Esophagus muscularis mucosa (tissue), 4 donors: ENCODE results near the gene ETV3L. TPM values are rescaled to one million over a fixed set of nuclear protein-coding genes. Genes with fewer than 3 reads are reported as not detected.

Experiments
- DNase-seq: peaks from one replicate; pipeline ENCODE4 v3.0.0-alpha.2; 2017; ENCODE audit errors: extremely low spot score
- H3K27ac ChIP-seq, 4 donors: fragments of 200-600 bp; sonication (generic); replicated peaks in 1 of 4; 1 replicate in 3 of 4; 2 replicates in 1 of 4; pipeline ENCODE4 v1.5.1; 2016 to 2019; ENCODE audit warnings: mild to moderate bottlenecking in 1 of 4
- H3K27me3 ChIP-seq, 4 donors: fragments of 200-600 bp; sonication (generic); one replicate each; pipeline versions ENCODE4 v1.5.1 to v1.6.0; 2016 to 2019
- H3K36me3 ChIP-seq, 4 donors: fragments of 200-600 bp; sonication (generic); one replicate each; pipeline ENCODE4 v1.5.1; 2016 to 2019
- H3K4me1 ChIP-seq, 4 donors: fragments of 200-600 bp; sonication (generic); one replicate each; pipeline ENCODE4 v1.5.1; 2016 to 2019
- H3K4me3 ChIP-seq, 4 donors: fragments of 200-600 bp; sonication (generic); 1 replicate in 2 of 4; 2 replicates in 2 of 4; pipeline ENCODE4 v1.5.1; 2016 to 2019; ENCODE audit warnings: mild to moderate bottlenecking in 4 of 4, moderate library complexity in 1 of 4
- H3K9me3 ChIP-seq, 4 donors: fragments of 200-600 bp; sonication (generic); 1 replicate in 3 of 4; 2 replicates in 1 of 4; pipeline ENCODE4 v1.5.1; 2016 to 2019
- EP300 ChIP-seq: sonication (generic); formaldehyde crosslinking; IDR thresholded peaks from one replicate; pipeline ENCODE4 v1.6.1; 2017; ENCODE audit warnings: antibody characterized with exemption
- POLR2A ChIP-seq: fragments of 450-650 bp; IDR thresholded peaks from one replicate; pipeline ENCODE4 v1.6.1; 2017; ENCODE audit warnings: antibody characterized with exemption, moderate library complexity, mild to moderate bottlenecking, low read depth
- POLR2AphosphoS5 ChIP-seq, 2 donors: sonication (generic); formaldehyde crosslinking; IDR thresholded peaks; one replicate each; pipeline ENCODE4 v1.6.1; 2017; ENCODE audit warnings: antibody characterized with exemption in 2 of 2
- WGBS: methylation state at CpG from one replicate; pipeline ENCODE4 v1.1.5; 2018; 5-methylcytosine and 5-hydroxymethylcytosine counted together
- intact Hi-C: fragments of 100-400 bp; cut with DNase I; formaldehyde crosslinking; loops from one replicate; pipeline ENCODE4 v1.15.1; 2023
- total RNA-seq, 4 donors: library from RNA; depleted of rRNA; stranded (reverse); fragments of >200 nt; gene quantifications; one replicate each; pipeline versions ENCODE4 v1.1.0 to v1.2.1, GENCODE V29; 2016
- TF ChIP-seq, protein P1 (sequence below), 3 experiments: fragments of 200-600 bp in 2 of 3; fragments of 450-650 bp in 1 of 3; sonication (generic) in 2 of 3; IDR thresholded peaks; one replicate each; pipeline ENCODE4 v1.5.1; 2017 to 2019; ENCODE audit warnings: antibody characterized with exemption in 3 of 3, mild to moderate bottlenecking in 2 of 3, moderate library complexity in 1 of 3

The ETV3L gene
- total RNA-seq, 4 donors from 2014 or later = not detected

DNA sequence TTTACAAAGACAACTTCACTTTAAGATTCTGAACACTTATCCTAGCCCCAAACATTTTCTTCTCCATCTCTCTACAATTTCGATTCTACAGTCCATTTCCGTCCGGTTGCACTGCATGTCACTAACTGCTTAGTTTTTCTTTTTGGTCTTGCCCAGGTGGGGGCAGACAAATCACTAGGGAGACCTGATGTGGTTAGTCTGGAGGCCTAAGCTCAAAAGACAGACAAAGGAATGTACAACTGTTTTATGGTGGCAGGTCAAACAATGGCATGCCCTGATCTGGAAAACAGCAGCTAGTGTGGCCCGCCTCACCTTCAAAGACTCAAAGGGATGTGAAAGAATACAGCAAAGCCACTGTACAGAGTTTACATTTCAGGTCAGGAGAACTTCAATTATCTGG, 34.8 kb upstream of the ETV3L start:
- no peaks in the 10 kb centered on the region for H3K9me3 ChIP-seq
- H3K36me3 ChIP-seq = peaks cover 46 to 68% (median 65%) of the 10 kb centered on the region in 4 donors
- 89% methylated on average over 4 of the region's 4 CpGs for WGBS
- TF ChIP-seq EP300 (no peak), POLR2AphosphoS5 (IDR thresholded peaks at IDR 0.05) (no peak), POLR2A (no peak)
- TF ChIP-seq, protein P1, sequence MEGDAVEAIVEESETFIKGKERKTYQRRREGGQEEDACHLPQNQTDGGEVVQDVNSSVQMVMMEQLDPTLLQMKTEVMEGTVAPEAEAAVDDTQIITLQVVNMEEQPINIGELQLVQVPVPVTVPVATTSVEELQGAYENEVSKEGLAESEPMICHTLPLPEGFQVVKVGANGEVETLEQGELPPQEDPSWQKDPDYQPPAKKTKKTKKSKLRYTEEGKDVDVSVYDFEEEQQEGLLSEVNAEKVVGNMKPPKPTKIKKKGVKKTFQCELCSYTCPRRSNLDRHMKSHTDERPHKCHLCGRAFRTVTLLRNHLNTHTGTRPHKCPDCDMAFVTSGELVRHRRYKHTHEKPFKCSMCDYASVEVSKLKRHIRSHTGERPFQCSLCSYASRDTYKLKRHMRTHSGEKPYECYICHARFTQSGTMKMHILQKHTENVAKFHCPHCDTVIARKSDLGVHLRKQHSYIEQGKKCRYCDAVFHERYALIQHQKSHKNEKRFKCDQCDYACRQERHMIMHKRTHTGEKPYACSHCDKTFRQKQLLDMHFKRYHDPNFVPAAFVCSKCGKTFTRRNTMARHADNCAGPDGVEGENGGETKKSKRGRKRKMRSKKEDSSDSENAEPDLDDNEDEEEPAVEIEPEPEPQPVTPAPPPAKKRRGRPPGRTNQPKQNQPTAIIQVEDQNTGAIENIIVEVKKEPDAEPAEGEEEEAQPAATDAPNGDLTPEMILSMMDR (IDR thresholded peaks at IDR 0.05) = no peak
- H3K27ac ChIP-seq = no peak overlapping the region
- H3K4me3 ChIP-seq = no peak overlapping the region
- intact Hi-C loops = no loop called here
- no peaks in the 10 kb centered on the region for H3K27me3 ChIP-seq
- no peak for DNase-seq
- peaks cover 16 to 37% (median 27%) of the 10 kb centered on the region in 4 donors for H3K4me1 ChIP-seq

DNA sequence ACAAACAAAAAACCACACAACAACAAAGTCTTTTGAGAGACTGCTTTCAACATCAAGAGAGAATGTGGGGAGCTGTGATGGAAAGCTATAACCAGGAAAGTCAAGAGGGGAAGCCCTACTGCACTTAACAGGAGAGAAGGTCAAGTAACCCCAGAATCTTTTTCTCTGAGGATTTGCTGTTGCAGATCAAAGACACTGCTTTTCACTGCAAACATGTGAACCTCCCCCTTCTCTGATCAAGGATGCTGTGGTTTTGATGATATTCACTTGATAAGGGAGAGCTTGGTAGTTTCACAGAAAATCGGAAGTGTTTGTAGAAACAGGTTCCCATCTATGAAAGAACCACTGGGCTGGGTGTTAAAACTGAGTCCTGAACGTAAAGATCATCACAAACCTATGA, 33.8 kb upstream of the ETV3L start:
- H3K27me3 ChIP-seq = no peaks in the 10 kb centered on the region
- no peak overlapping the region for H3K4me3 ChIP-seq
- no peak overlapping the region for H3K27ac ChIP-seq
- no peak for TF ChIP-seq EP300
- TF ChIP-seq, protein P1 (IDR thresholded peaks at IDR 0.05) = no peak
- no peak for TF ChIP-seq POLR2A
- TF ChIP-seq POLR2AphosphoS5 (IDR thresholded peaks at IDR 0.05) = no peak
- H3K4me1 ChIP-seq = peaks cover 16 to 28% (median 20%) of the 10 kb centered on the region in 4 donors
- no peaks in the 10 kb centered on the region for H3K9me3 ChIP-seq
- peaks cover 46 to 79% (median 71%) of the 10 kb centered on the region in 4 donors for H3K36me3 ChIP-seq
- intact Hi-C loops = no loop called here
- 64% methylated on average over 2 of the region's 2 CpGs for WGBS
- no peak for DNase-seq

- Histone ChIP-seq H3K4me3 (no peak overlapping the region), H3K4me1 (peaks cover 16 to 27% (median 20%) of the 10 kb centered on the region in 4 donors), H3K9me3 (no peaks in the 10 kb centered on the region), H3K27me3 (no peaks in the 10 kb centered on the region), H3K36me3 (peaks cover 46 to 86% (median 77%) of the 10 kb centered on the region in 4 donors), H3K27ac (no peak overlapping the region)
- DNase-seq = no peak
- intact Hi-C loops = no loop called here
- WGBS = 68% methylated on average over 2 of the region's 2 CpGs
- TF ChIP-seq, protein P1 (IDR thresholded peaks at IDR 0.05) = no peak
- TF ChIP-seq POLR2AphosphoS5 (IDR thresholded peaks at IDR 0.05) (no peak), POLR2A (no peak), EP300 (no peak)
Measured at GRCh38 chr1:157132616-157133167, 33.1 kb upstream of the ETV3L start.

- WGBS = 91% methylated on average over 5 of the region's 5 CpGs
- TF ChIP-seq EP300 (no peak), POLR2AphosphoS5 (IDR thresholded peaks at IDR 0.05) (no peak), POLR2A (no peak)
- TF ChIP-seq, protein P1 (IDR thresholded peaks at IDR 0.05) = no peak
- DNase-seq = no peak
- intact Hi-C loops = no loop called here
- H3K4me3 ChIP-seq = no peak overlapping the region
- H3K36me3 ChIP-seq = peaks cover 46 to 92% (median 83%) of the 10 kb centered on the region in 4 donors
- H3K27ac ChIP-seq = no peak overlapping the region
- H3K4me1 ChIP-seq = peaks cover 14 to 22% (median 15%) of the 10 kb centered on the region in 4 donors
- no peaks in the 10 kb centered on the region for H3K9me3 ChIP-seq
- no peaks in the 10 kb centered on the region for H3K27me3 ChIP-seq
Measured at GRCh38 chr1:157132111-157132510, 32.5 kb upstream of the ETV3L start.

GRCh38 chr1:157131281-157131680, 31.7 kb upstream of the ETV3L start:
- H3K36me3 ChIP-seq = peaks cover 46 to 100% (median 89%) of the 10 kb centered on the region in 4 donors
- WGBS = 93% methylated on average over 4 of the region's 4 CpGs

More at GRCh38 chr1:157131281-157131680, 31.7 kb upstream of the ETV3L start:
- intact Hi-C loops = no loop called here
- H3K4me3 ChIP-seq = no peak overlapping the region
- no peak overlapping the region for H3K27ac ChIP-seq
- peaks cover 5 to 13% (median 7%) of the 10 kb centered on the region in 4 donors for H3K4me1 ChIP-seq
- no peaks in the 10 kb centered on the region for H3K9me3 ChIP-seq
- TF ChIP-seq EP300 = no peak
- no peak for TF ChIP-seq POLR2A
- H3K27me3 ChIP-seq = no peaks in the 10 kb centered on the region
- no peak for DNase-seq
